HG03097 (cell line): ENCODE data around the gene RARS1.

Experiments used
- ATAC-seq: cut with Tn5 transposase; IDR thresholded peaks from one replicate; pipeline ENCODE4 v1.9.1; 2021; ENCODE audit not compliant: unreplicated experiment, low FRiP score

RARS1 gene

GRCh38 chr5:168552146-168552545, 65.9 kb downstream of the RARS1 start:
- ATAC-seq = no peak

DNA sequence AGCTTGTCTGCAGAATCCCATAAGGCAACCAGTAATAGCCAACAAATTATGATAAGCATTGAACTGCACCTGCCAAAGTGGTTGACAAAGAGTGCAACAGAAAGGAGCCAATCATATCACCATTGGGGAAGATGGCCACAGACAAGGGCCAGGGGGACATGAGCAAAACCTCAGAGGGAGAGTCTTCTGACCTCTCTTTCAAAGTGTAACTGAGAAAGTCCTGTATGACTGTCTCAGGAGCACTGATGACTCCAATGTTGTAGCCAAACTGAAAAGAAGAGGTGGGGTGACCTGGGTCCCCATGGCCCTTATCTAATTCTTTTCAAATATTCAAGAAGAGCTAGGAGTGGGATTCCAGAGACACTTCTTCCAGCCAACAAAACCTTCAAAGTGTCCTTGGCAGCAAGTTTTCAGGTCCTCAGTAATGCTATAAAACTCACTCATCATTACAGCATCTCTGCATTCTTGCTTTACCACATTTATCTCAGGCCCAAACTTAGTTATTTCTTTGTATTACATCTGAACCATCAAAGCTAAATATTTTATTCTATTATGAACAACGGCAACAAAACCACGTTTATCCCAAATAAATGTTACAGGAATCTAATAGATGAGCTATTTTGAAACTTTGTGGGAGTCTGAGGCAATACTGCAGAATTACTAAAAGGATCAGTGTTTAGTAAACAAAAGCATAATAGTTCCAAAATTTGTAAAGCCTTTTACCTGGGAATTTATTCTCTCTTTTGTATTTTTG, 67.3 kb downstream of the RARS1 start:
- no peak for ATAC-seq

- ATAC-seq = no peak
Observed at GRCh38 chr5:168557389-168557788, 71.1 kb downstream of the RARS1 start.

- no peak for ATAC-seq
Observed at GRCh38 chr5:168562279-168562678, 76.0 kb downstream of the RARS1 start.

GRCh38 chr5:168563959-168564358, 77.7 kb downstream of the RARS1 start:
- ATAC-seq = no peak

DNA sequence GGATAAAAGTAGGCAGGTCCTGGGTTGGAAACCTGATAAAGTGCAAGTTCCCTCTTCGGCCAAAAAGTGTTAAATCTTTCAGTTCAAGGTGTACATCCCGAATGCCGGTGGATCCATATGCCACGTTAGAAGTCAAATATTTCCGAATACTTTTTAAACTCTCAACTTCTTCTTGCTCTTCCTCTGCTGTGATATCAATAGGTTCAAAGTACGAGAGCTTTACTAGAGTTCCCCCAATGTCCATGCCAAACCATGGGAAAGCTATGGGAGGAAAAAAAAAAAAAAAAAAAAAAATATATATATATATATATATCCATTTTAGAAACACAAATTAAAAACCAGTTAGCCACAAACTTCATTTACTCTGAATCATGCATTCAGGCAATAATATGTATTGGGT, 82.5 kb downstream of the RARS1 start:
- no peak for ATAC-seq
